CD14-positive monocyte (primary cell): ENCODE results near the gene NFIL3. TPM values are rescaled to one million over a fixed set of nuclear protein-coding genes. Genes with fewer than 3 reads are reported as not detected.
A peak's percentile ranks its signal among the peaks of the same experiment; 100 is the strongest.

ENCODE experiments used
- DNase-seq, 3 donors: peaks; one replicate each; pipeline ENCODE4 v3.0.0-alpha.2; 2011 to 2022
- H2AFZ ChIP-seq: 2 replicates; pipeline ENCODE4 v1.6.0; 2012; ENCODE audit warnings: mild to moderate bottlenecking, low read depth, low read length, inconsistent platforms; ENCODE audit not compliant: insufficient read depth, poor library complexity, severe bottlenecking
- H3K27ac ChIP-seq, 2 donors: 1 replicate in 1 of 2; 2 replicates in 1 of 2; pipeline ENCODE4 v1.5.1; 2012 to 2013; ENCODE audit warnings: low read length in 2 of 2, control low read depth in 1 of 2, inconsistent platforms in 1 of 2, low read depth in 1 of 2, mild to moderate bottlenecking in 1 of 2
- H3K27me3 ChIP-seq, 2 donors: one replicate each; pipeline versions ENCODE4 v1.6.0 to v1.6.1; 2011 to 2013; ENCODE audit warnings: low read length in 2 of 2; ENCODE audit not compliant: control insufficient read depth in 2 of 2, insufficient read depth in 2 of 2
- H3K36me3 ChIP-seq, 2 donors: replicated peaks in 1 of 2; 1 replicate in 1 of 2; 2 replicates in 1 of 2; pipeline versions ENCODE4 v1.5.1 to v1.6.1; 2012 to 2013; ENCODE audit warnings: low read length in 2 of 2, control low read depth in 1 of 2, inconsistent platforms in 1 of 2, mild to moderate bottlenecking in 1 of 2; ENCODE audit not compliant: insufficient read depth in 2 of 2, control insufficient read depth in 1 of 2
- H3K4me1 ChIP-seq, 2 donors: 1 replicate in 1 of 2; 2 replicates in 1 of 2; pipeline versions ENCODE4 v1.5.1 to v1.6.1; 2012 to 2013; ENCODE audit warnings: low read length in 2 of 2, control low read depth in 1 of 2, inconsistent platforms in 1 of 2, mild to moderate bottlenecking in 1 of 2, moderate library complexity in 1 of 2; ENCODE audit not compliant: insufficient read depth in 2 of 2, control insufficient read depth in 1 of 2
- H3K4me2 ChIP-seq: replicated peaks from 2 replicates; pipeline ENCODE3; 2012; ENCODE audit warnings: low read length, moderate library complexity, mild to moderate bottlenecking; ENCODE audit not compliant: poor library complexity, severe bottlenecking; ENCODE audit errors: extremely low read depth
- H3K4me3 ChIP-seq, 3 experiments: fragments of 200-600 bp in 1 of 3; sonication (generic) in 1 of 3; replicated peaks in 1 of 3; 1 replicate in 2 of 3; 2 replicates in 1 of 3; pipeline ENCODE4 v1.5.1; 2011 to 2013; ENCODE audit warnings: low read length in 3 of 3, mild to moderate bottlenecking in 3 of 3, control low read depth in 2 of 3, low read depth in 2 of 3, inconsistent platforms in 1 of 3, moderate library complexity in 1 of 3
- H3K79me2 ChIP-seq: 2 replicates; pipeline ENCODE4 v1.6.0; 2012; ENCODE audit warnings: mild to moderate bottlenecking, control low read depth, inconsistent platforms, low read length, moderate library complexity; ENCODE audit not compliant: insufficient read depth
- H3K9ac ChIP-seq: 2 replicates; pipeline ENCODE4 v1.6.0; 2017; ENCODE audit warnings: low read length, mild to moderate bottlenecking; ENCODE audit not compliant: insufficient read depth, poor library complexity, severe bottlenecking
- H3K9me3 ChIP-seq, 2 donors: replicated peaks in 1 of 2; 1 replicate in 1 of 2; 2 replicates in 1 of 2; pipeline versions ENCODE4 v1.5.1 to v1.6.1; 2012 to 2013; ENCODE audit warnings: low read length in 2 of 2, control low read depth in 1 of 2; ENCODE audit not compliant: control insufficient read depth in 1 of 2, insufficient read depth in 1 of 2
- H4K20me1 ChIP-seq: 2 replicates; pipeline ENCODE4 v1.6.0; 2012; ENCODE audit warnings: mild to moderate bottlenecking, low read length, control low read depth, moderate library complexity; ENCODE audit not compliant: insufficient read depth
- H3K27ac Mint-ChIP-seq, 7 donors: one replicate each; pipeline ENCODE4 v1.8.0; 2020; ENCODE audit warnings: mild to moderate bottlenecking in 7 of 7, mixed read lengths in 7 of 7, moderate library complexity in 6 of 7, inconsistent platforms in 2 of 7
- H3K27me3 Mint-ChIP-seq, 3 donors: one replicate each; pipeline ENCODE4 v1.8.0; 2021 to 2022; ENCODE audit warnings: low read depth in 3 of 3, mild to moderate bottlenecking in 3 of 3, mixed read lengths in 3 of 3, moderate library complexity in 3 of 3, inconsistent platforms in 1 of 3
- H3K36me3 Mint-ChIP-seq, 2 donors: one replicate each; pipeline ENCODE4 v1.8.0; 2020; ENCODE audit warnings: mixed read lengths in 2 of 2, inconsistent platforms in 1 of 2, mild to moderate bottlenecking in 1 of 2
- H3K4me1 Mint-ChIP-seq: one replicate; pipeline ENCODE4 v1.8.0; 2020; ENCODE audit warnings: mild to moderate bottlenecking, mixed read lengths
- H3K4me3 Mint-ChIP-seq, 2 donors: one replicate each; pipeline ENCODE4 v1.8.0; 2020; ENCODE audit warnings: mild to moderate bottlenecking in 2 of 2, mixed read lengths in 2 of 2, moderate library complexity in 1 of 2
- H3K9me3 Mint-ChIP-seq, 7 donors: one replicate each; pipeline ENCODE4 v1.8.0; 2020 to 2022; ENCODE audit warnings: mixed read lengths in 7 of 7, mild to moderate bottlenecking in 6 of 7, moderate library complexity in 6 of 7, inconsistent platforms in 2 of 7
- CTCF ChIP-seq: fragments of 200-600 bp; IDR thresholded peaks from one replicate; pipeline ENCODE4 v1.8.0; 2022; ENCODE audit warnings: antibody characterized with exemption, mild to moderate bottlenecking
- WGBS: methylation state at CpG from one replicate; pipeline ENCODE4 v1.1.5; 2013; ENCODE audit warnings: missing lambda C conversion rate; ENCODE audit not compliant: insufficient coverage; 5-methylcytosine and 5-hydroxymethylcytosine counted together
- intact Hi-C, 2 donors: fragments of 100-400 bp; cut with micrococcal nuclease; formaldehyde crosslinking; loops; one replicate each; pipeline versions ENCODE4 v1.15.0 to v1.15.1; 2023
- polyA plus RNA-seq, 3 donors: library from polyadenylated mRNA; depleted of rRNA in 1 of 3; unstranded in 2 of 3; stranded (reverse) in 1 of 3; fragments of 300-500 nt in 2 of 3; fragments of >200 nt in 1 of 3; fragmentation: Illumina TruSeq in 2 of 3; gene quantifications; 1 replicate in 2 of 3; 2 replicates in 1 of 3; pipeline ENCODE4 v1.2.3, GENCODE V29; 2012 to 2021

NFIL3 gene
- polyA plus RNA-seq, 3 donors = 18.6 to 253 (median 64.0) TPM

GRCh38 chr9:91429501-91429900 is 5.9 kb upstream of the NFIL3 start:
- Mint-ChIP-seq H3K4me1 (peaks cover 47% of the 10 kb centered on the region), H3K27me3 (peaks cover 0 to 7% (median 4%) of the 10 kb centered on the region in 3 donors), H3K9me3 (peaks cover 0 to 4% (median 0%) of the 10 kb centered on the region in 7 donors), H3K4me3 (no peak overlapping the region), H3K36me3 (no peaks in the 10 kb centered on the region), H3K27ac (peak overlapping the region in 4 of 7 donors; percentile 3 to 66 (median 48))
- no peaks in the 10 kb centered on the region for H4K20me1 ChIP-seq
- 90% methylated on average over 8 of the region's 8 CpGs for WGBS
- no peaks in the 10 kb centered on the region for H3K79me2 ChIP-seq
- H3K9ac ChIP-seq = no peak overlapping the region
- intact Hi-C loops = loop anchor here in 1 of 2 donors (5.0 to 10.0 kb wide), 4 partner anchors 127 to 625 kb away; partner anchors contain the start of gene SYK
- H3K4me3 ChIP-seq = no peak overlapping the region
- H3K4me1 ChIP-seq = peaks cover 41 to 45% of the 10 kb centered on the region in 2 donors
- peak overlapping the region in 1 of 2 donors; percentile 39 for H3K27ac ChIP-seq
- H3K9me3 ChIP-seq = no peaks in the 10 kb centered on the region
- no peak overlapping the region for H3K4me2 ChIP-seq
- no peak for TF ChIP-seq CTCF
- no peaks in the 10 kb centered on the region for H3K27me3 ChIP-seq
- no peak for DNase-seq
- H2AFZ ChIP-seq = peak overlapping the region; percentile 43
- no peaks in the 10 kb centered on the region for H3K36me3 ChIP-seq

- peaks cover 41 to 46% of the 10 kb centered on the region in 2 donors for H3K4me1 ChIP-seq
- Mint-ChIP-seq H3K27ac (peak overlapping the region; percentile 51 to 86 (median 85)), H3K4me1 (peaks cover 48% of the 10 kb centered on the region), H3K9me3 (peaks cover 0 to 4% (median 0%) of the 10 kb centered on the region in 7 donors), H3K27me3 (peaks cover 0 to 8% (median 4%) of the 10 kb centered on the region in 3 donors), H3K4me3 (no peak overlapping the region), H3K36me3 (no peaks in the 10 kb centered on the region)
- H2AFZ ChIP-seq = peak overlapping the region; percentile 43
- peak; percentile 50 to 69 (median 62) for DNase-seq
- TF ChIP-seq CTCF = no peak
- intact Hi-C loops = loop anchor here in 1 of 2 donors (5.0 to 10.0 kb wide), 4 partner anchors 127 to 624 kb away; partner anchors contain the start of gene SYK
- no peaks in the 10 kb centered on the region for H3K79me2 ChIP-seq
- H3K4me2 ChIP-seq = peak overlapping the region; percentile 26
- H3K4me3 ChIP-seq = no peak overlapping the region
- no peak overlapping the region for H3K9ac ChIP-seq
- no peaks in the 10 kb centered on the region for H3K9me3 ChIP-seq
- 3% methylated on average over 4 of the region's 5 CpGs for WGBS
- H3K36me3 ChIP-seq = no peaks in the 10 kb centered on the region
- no peaks in the 10 kb centered on the region for H3K27me3 ChIP-seq
- peak overlapping the region in 1 of 2 donors; percentile 39 for H3K27ac ChIP-seq
- H4K20me1 ChIP-seq = no peaks in the 10 kb centered on the region
Measured at GRCh38 chr9:91428927-91429351, 5.3 kb upstream of the NFIL3 start.
